ENCODE data around the gene KLK11.

DNA sequence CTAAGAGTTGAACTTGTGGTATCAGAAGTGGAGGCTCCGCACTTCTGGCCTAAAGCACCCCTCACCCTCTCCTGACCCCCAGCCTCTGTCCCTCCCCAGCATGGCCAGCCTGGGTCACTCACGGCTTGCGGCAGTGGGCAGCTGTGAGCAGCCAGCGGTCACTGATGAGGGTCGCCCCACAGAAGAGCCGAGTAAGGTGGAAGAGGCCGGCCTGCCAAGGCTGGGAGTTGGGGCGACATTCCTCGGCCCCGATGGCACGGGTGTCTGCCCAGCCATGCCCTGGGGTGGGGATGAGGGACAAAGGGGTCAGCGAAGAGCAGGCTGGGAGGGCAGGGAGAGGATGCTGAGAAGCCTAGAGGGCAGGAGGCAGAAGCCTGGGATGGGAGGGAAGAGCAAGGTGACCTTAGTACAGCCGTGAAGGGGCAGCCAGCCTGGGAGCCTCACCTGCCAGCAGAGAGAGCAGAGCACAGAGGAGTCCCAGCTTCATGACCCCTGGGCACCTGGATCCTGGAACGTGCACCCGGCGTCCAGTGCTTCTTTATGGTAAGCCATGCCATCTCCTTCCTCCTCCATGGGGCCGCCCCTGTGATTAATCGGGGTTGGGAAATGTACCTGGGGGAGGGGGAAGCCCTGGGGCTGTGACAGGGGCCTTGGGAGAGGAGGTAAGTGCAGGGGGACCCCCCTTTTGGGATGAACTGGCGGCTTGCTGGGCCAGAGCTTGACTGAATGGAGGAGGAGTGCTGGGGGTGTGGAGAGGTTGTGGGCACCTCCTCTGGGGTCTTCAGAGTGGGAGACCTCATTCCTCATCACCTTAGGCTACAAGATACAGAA, 17.1 kb downstream of the KLK11 start:
- TF ChIP-seq PATZ1 (CRISPR knock-in tag; IDR thresholded peaks at IDR 0.05; ENCODE audit: borderline replicate concordance), result no peak
- TF ChIP-seq ZNF8 (CRISPR knock-in tag; IDR thresholded peaks at IDR 0.05), result no peak
- no peak for TF ChIP-seq POU6F1 (CRISPR knock-in tag; IDR thresholded peaks at IDR 0.05; ENCODE audit: borderline replicate concordance, low read depth)
- TF ChIP-seq ZFP3 (CRISPR knock-in tag; IDR thresholded peaks at IDR 0.05), result no peak
- TF ChIP-seq TOX (CRISPR knock-in tag; IDR thresholded peaks at IDR 0.05; ENCODE audit: borderline replicate concordance), result no peak
- TF ChIP-seq ARNTL (CRISPR knock-in tag; IDR thresholded peaks at IDR 0.05; ENCODE audit: borderline replicate concordance, low read depth), result no peak
- TF ChIP-seq ZNF565 (CRISPR knock-in tag; conservative IDR thresholded peaks at IDR 0.05; ENCODE audit: low read depth), result no peak
- no peak for TF ChIP-seq ZFP30 (CRISPR knock-in tag; IDR thresholded peaks at IDR 0.05)
- no peak for TF ChIP-seq CSDC2 (CRISPR knock-in tag; IDR thresholded peaks at IDR 0.05)
- TF ChIP-seq, protein P1, sequence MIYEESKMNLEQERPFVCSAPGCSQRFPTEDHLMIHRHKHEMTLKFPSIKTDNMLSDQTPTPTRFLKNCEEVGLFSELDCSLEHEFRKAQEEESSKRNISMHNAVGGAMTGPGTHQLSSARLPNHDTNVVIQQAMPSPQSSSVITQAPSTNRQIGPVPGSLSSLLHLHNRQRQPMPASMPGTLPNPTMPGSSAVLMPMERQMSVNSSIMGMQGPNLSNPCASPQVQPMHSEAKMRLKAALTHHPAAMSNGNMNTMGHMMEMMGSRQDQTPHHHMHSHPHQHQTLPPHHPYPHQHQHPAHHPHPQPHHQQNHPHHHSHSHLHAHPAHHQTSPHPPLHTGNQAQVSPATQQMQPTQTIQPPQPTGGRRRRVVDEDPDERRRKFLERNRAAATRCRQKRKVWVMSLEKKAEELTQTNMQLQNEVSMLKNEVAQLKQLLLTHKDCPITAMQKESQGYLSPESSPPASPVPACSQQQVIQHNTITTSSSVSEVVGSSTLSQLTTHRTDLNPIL (CRISPR knock-in tag; IDR thresholded peaks at IDR 0.05; ENCODE audit: low read depth), result no peak
- no peak for TF ChIP-seq CSRNP3 (CRISPR knock-in tag; IDR thresholded peaks at IDR 0.05)
